Ammon's horn (tissue), 1 donor: Measurements from ENCODE around the gene ZNF600.
A peak's percentile ranks its signal among the peaks of the same experiment; 100 is the strongest.
"Not testable (repeated sequence)": the region's sequence is repeated elsewhere in the genome, so short reads cannot be mapped to it uniquely, and the experiment has no call there.

Experiments
- DNase-seq: peaks from one replicate; pipeline ENCODE4 v3.0.0-alpha.2; 2016; ENCODE audit warnings: low spot score

Gene ZNF600

GRCh38 chr19:52786464-52787354 lies at the start of gene ZNF600:
Gene ZNF600 (minus strand): TSS chr19:52786791. CDS start chr19:52778888, 7,903 bp downstream.
- DNase-seq, result peak; percentile 9

DNA sequence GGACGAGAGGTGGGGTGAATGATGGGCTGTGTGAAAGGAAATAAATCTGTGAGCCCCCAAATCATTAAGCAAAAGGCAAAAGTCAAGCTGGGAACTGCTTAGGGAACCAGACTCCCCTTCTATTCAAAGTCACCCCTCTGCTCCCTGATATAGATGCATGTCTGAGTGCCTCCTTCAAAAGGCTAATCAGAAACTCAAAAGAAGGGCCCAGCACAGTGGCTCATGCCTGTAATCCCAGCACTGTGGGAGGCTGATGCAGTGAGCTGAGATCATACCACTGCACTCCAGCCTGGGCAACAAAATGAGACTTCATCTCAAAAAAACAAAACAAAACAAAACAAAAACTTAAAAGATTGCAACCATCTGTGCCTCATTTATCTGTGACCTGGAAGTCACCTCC lies 47.7 kb upstream of the ZNF600 start:
- not testable (repeated sequence) for DNase-seq

DNA sequence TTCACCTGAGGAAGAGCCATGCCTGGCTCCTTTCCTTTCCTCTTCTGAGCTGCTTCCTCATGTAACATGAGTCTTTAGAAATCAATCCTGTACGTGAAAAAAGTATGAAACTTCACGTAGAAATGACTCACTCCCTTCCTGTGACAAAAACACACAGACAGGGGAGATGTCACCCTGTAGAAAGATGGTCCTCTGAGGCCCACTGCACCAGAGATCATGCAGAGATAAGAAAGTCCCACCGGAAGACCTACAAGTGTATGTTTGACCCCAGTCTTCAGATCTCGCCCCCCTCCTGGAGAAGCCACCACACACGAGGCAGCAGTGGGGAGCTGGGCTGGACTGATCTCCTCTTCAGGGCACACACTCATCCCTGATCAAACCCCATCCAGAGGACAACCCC lies 47.0 kb upstream of the ZNF600 start:
- DNase-seq, result not testable (repeated sequence)

DNA sequence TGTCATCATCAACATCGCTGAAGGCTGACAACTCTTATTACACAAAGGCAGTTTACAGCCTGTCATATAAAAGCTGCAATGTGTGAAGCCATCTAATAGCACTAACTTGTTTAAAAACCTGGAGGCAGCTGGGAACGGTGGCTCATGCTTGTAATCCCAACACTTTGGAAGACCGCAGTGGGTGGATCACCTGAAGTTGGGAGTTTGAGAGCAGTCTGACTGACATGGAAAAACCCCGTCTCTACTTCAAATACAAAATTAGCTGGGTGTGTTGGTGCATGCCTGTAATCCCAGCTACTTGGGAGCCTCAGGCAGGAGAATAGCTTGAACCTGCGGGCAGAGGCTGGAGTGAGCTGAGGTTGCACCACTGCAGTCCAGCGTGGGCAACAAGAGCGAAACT lies 43.3 kb upstream of the ZNF600 start:
- DNase-seq, result not testable (repeated sequence)

DNA sequence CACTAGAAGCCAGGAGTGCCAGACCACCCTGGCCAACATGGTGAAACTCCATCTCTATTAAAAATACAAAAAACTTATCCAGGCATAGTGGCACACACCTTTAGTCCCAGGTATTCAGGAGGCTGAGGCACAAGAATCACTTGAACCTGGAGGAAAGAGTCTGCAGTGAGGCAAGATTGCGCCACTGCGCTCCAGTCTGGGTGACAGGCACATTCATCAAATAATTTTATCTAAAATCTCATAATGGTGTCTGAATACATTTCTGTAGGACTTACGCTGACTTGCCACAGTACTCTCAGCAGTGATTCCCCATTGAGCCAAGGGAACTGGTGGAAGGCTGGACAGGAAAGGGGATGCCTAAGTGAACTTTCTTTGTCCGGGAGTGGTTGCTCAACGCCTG lies 39.2 kb upstream of the ZNF600 start:
- DNase-seq, result no peak

GRCh38 chr19:52823676-52824075 lies 37.1 kb upstream of the ZNF600 start:
- DNase-seq, result no peak

GRCh38 chr19:52821204-52821960 lies 34.8 kb upstream of the ZNF600 start, which contains the start of gene ZNF28:
Gene ZNF28 (minus strand): TSS chr19:52821633. CDS start chr19:52817958, 3,675 bp downstream.
- peak; percentile 49 for DNase-seq

DNA sequence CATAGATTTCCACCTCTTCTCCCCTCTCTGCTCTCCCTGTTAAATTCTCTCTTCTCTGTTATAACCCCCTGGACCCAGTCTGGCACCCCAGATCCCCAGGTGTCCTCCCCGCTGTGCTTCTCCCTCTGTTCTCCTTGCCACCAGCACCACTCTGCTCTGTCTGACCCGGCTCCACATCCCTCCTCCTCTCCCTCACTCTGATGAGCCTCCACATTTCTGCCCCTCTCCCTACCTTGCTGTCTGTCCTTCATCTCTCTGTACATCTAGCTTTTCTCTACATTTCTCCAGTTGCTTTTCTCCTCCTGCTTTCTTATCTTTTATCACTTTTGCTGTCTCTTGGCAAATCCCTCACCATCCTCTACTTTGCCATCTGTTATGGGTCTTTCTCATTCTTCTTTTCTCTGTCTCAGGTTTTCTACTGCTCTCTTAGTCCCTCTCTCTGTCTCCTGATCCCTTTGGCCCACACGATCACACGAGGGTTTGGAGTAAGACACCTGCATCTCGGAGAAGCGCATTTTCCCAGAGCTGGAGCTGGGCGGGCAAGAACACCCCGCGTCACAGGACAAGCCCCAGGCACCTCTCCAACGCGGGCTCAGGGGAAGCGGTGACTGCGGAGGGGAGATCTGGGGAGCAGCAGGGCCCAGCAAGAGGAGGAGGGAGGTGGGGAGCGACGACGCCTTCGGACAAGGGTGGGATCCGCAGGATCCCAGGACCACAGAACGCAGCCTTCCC lies 34.0 kb upstream of the ZNF600 start:
- DNase-seq, result peak; percentile 8

GRCh38 chr19:52809801-52810200 lies 23.2 kb upstream of the ZNF600 start:
- no peak for DNase-seq

GRCh38 chr19:52799950-52800640 lies 13.5 kb upstream of the ZNF600 start:
- not testable (repeated sequence) for DNase-seq

DNA sequence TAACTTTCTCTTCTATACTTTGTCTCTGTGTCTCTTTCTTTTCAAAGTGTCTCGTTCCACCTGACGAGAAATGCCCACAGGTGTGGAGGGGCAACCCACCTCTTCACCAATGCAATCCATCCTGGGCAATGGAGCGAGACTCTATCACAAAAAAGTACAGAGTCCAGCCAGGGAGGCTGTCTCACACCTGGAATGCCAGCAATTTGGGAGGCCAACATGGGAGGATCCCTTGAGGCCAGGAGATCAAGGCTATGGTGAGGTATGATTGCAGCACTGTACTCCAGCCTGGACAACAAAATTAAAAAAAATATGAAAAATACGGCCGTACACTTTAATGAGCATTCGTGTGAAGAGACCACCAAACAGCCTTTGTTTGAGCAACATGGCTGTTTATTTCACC lies 2.8 kb upstream of the ZNF600 start:
- no peak for DNase-seq

DNA sequence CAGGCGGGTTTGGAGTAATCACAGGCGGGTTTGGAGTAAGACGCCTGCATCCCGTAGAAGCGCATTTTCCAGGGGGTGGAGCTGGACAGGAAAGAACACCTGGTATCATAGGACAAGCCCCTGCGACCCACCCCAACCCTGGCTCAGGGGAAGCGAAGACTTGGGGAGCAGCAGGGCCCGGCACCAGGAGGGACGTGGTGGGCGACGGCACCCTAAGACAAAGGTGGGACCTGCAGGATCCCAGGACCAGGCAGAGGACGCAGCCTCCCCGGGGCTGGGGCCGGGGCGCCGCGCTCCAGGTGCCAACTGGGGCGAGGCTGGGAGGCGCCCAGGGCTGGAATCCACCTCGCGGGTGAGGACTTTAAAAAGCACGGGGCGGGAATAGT lies 520 bp downstream of the ZNF600 start:
- DNase-seq, result no peak

DNA sequence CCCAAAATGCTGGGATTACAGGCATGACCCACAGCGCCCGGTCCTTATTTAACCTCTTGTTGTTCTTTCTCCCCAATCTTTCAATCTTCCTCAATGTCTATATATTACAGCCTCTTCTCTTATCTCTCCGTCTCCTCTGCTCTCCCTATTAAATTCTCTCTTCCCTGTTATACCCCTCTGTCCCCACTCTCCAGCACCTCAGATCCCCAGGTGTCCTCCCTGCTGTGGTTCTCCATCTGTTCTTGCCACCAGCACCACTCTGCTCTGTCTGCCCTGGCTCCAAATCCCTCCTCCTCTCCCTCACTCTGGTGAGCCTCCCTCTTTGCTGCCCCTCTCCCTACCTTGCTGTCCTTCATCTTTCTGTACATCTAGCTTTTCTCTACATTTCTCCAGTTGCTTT lies 1.1 kb downstream of the ZNF600 start:
- no peak for DNase-seq

- not testable (repeated sequence) for DNase-seq
Measured at GRCh38 chr19:52782864-52783263, 3.7 kb downstream of the ZNF600 start.

DNA sequence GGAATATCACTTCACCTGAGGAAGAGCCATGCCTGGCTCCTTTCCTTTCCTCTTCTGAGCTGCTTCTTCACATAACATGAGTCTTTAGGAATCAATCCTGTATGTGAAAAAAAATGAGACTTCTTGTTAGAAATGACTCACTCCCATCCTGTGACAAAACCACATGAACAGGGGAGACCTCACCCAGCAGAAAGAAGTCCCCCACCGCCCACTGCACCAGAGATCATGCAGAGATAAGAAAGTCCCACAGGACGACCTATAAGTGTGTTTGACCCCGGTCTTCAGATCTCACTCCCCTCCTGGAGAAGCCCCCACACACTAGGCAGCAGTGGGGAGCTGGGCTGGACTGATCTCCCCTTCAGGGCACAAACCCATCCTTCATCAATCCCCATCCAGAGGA lies 7.8 kb downstream of the ZNF600 start:
- DNase-seq, result no peak

DNA sequence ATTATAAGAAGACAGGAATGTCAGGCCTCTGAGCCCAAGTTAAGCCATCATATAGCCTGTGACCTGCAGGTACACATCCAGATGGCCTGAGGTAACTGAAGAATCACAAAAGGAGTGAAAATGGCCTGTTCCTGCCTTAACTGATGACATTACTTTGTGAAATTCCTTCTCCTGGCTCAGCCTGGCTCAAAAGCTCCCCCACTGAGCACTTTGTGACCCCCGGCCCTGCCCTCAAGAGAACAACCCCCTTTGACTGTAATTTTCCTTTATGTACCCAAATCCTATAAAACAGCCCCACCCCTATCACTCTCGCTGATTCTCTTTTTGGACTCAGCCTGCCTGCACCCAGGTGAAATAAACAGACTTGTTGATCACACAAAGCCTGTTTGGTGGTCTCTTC lies 30.1 kb downstream of the ZNF600 start:
- not testable (repeated sequence) for DNase-seq

DNA sequence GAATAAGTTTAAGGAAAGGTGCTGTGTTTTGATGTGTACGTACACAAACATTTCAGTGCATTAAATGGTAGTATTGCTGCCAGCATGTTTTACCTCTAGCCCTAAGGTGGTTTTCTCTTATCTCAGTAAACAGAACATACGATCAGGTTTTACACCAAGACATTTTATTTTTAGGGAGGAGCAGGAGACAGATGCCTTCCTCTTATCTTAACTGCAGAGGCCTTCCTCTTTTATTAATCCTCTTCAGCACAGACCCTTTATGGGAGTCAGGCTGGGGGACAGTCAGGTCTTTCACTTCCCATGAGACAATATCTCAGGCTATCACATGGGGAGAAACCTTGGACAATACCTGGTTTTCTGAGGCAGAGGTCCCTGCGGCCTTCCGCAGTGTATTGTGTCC lies 36.8 kb downstream of the ZNF600 start:
- no peak for DNase-seq

- DNase-seq, result peak; percentile 41
Measured at GRCh38 chr19:52748336-52748950, 38.1 kb downstream of the ZNF600 start.

DNA sequence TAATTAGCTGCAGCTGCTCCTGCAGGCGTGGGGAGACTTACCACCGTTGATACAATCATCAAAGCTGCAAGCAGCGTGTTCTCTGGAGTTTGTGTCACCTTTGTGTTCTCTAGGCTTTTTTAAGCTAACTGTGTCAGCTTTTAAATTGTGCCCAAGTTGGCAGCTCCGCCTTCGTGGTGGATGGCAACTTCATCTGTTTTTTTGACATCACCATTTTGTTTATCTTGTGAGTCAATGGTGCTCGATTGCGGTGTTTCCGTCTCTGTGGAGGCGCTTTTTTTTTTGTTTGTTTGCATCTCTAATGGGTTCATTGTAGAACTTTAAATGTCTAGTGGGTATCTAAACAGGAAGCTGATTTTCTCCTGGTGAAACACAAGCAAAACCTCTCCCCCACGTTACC lies 40.7 kb downstream of the ZNF600 start:
- not testable (repeated sequence) for DNase-seq

DNA sequence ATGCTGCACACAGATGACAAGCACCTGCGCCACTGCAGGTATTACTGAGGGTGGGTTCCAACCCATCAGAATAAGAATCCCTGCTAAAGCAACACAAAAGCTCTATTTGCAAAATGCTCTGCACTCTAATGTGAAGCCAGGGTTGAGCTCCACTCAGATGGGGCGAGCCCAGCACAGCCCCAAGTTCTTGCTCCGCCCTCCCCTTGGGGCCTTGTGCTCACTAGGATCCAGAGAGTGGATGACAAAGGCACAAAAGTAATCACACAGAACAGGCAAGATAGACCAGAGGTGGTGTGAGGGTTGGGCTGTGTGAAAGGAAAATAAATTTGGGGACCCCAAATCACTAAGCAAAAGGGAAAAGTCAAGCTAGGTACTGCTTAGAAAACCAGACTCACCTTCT lies 43.5 kb downstream of the ZNF600 start:
- DNase-seq, result no peak

- DNase-seq, result no peak
Measured at GRCh38 chr19:52742516-52742915, 44.1 kb downstream of the ZNF600 start.
